ENCODE data around the gene PKIB. TPM values are rescaled to one million over a fixed set of nuclear protein-coding genes. Genes with fewer than 3 reads are reported as not detected.

The PKIB gene
- total RNA-seq, 2 donors from 2014 or later, result 1.1 TPM; not detected in 1

DNA sequence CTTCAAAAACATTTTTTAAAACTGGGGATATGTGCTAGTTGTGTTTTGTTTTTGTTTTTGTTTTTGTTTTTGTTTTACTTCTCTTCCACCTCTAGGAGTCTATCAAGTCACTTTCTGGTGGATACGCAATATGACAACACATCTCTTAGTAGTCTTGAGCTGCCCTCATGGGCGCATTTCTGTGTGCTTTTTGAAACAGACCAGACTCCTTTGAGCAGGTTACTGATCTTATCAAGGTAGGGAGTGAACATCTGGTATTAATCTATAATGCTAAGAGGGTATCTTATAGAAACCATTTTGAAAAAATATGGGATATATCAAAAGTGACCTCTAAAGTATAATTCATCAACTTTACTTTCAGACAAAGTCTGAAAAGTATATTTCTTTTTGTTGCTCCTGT, 56.2 kb downstream of the PKIB start:
- no peak overlapping the region for H3K4me3 Mint-ChIP-seq
- no peak for ATAC-seq (replicated peaks)
- H3K36me3 Mint-ChIP-seq (ENCODE audit: low read depth), result no peaks in the 10 kb centered on the region
- H3K27me3 Mint-ChIP-seq, result peaks cover 7% of the 10 kb centered on the region
- H3K9me3 Mint-ChIP-seq, result no peaks in the 10 kb centered on the region
- H3K4me1 Mint-ChIP-seq, result no peaks in the 10 kb centered on the region
- H3K27ac Mint-ChIP-seq, result no peak overlapping the region

DNA sequence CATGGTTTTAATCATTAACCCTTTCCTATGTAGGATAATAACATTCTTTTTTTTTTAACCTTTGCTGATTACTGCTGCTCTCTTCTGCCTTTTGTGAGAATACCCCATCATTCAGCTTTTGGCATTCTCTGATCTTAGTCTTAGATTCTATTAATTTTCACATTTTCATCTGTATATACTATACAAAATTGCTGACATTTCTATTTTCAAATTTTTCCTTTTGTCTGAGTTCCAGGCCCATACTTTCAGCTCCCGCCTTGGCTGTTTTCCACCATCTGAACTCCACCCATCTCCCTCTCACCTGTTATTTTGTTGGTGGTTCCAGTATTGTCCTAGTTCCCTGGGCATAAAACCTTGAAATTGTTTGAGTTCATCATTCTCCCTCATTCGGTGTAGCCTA, 59.2 kb downstream of the PKIB start:
- no peaks in the 10 kb centered on the region for H3K36me3 Mint-ChIP-seq (ENCODE audit: low read depth)
- H3K27me3 Mint-ChIP-seq, result peaks cover 8% of the 10 kb centered on the region
- no peaks in the 10 kb centered on the region for H3K9me3 Mint-ChIP-seq
- no peak overlapping the region for H3K27ac Mint-ChIP-seq
- ATAC-seq (replicated peaks), result no peak
- H3K4me1 Mint-ChIP-seq, result no peaks in the 10 kb centered on the region
- no peak overlapping the region for H3K4me3 Mint-ChIP-seq

DNA sequence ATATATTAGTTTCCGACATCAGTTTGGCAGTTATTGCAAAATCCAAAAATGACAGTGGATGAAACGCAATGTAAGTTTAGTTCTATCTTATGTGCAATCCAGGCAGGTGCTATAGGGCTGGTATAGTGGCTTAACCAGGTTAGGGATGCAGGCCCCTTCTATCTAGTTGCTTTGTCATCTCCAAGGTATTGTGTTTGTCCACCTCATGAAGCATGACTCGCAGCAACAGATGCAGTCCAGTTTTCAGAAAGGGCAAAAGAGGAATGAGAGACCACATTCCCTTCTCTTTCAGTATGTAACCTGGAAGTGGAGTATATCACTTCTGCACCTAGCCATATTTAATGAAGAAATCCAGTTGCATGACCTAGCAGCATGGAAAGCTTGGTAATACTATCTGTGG, 59.7 kb downstream of the PKIB start:
- H3K36me3 Mint-ChIP-seq (ENCODE audit: low read depth), result no peaks in the 10 kb centered on the region
- no peaks in the 10 kb centered on the region for H3K9me3 Mint-ChIP-seq
- H3K27ac Mint-ChIP-seq, result no peak overlapping the region
- H3K27me3 Mint-ChIP-seq, result peaks cover 8% of the 10 kb centered on the region
- no peak for ATAC-seq (replicated peaks)
- H3K4me1 Mint-ChIP-seq, result no peaks in the 10 kb centered on the region
- no peak overlapping the region for H3K4me3 Mint-ChIP-seq

DNA sequence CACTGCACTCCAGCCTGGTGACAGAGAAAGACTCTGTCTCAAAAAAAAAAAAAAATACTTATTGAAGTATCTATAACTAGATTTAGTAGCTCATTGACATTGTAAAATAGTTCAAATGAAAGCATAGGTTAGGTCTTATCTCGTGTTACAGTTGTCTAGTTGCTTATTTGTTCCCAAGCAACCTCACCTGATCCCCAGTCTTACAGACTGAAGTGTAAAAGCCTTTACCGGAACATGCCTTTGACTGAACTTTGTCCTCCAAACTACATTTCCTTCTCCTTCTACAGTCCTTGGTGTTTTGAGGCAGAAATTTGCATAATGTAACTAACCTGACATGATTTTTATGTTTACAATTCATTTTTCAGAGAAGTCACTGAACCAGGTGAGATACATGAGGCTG, 61.0 kb downstream of the PKIB start:
- no peak for ATAC-seq (replicated peaks)
- H3K4me1 Mint-ChIP-seq, result no peaks in the 10 kb centered on the region
- H3K4me3 Mint-ChIP-seq, result no peak overlapping the region
- peaks cover 8% of the 10 kb centered on the region for H3K27me3 Mint-ChIP-seq
- H3K36me3 Mint-ChIP-seq (ENCODE audit: low read depth), result no peaks in the 10 kb centered on the region
- H3K9me3 Mint-ChIP-seq, result no peaks in the 10 kb centered on the region
- no peak overlapping the region for H3K27ac Mint-ChIP-seq

DNA sequence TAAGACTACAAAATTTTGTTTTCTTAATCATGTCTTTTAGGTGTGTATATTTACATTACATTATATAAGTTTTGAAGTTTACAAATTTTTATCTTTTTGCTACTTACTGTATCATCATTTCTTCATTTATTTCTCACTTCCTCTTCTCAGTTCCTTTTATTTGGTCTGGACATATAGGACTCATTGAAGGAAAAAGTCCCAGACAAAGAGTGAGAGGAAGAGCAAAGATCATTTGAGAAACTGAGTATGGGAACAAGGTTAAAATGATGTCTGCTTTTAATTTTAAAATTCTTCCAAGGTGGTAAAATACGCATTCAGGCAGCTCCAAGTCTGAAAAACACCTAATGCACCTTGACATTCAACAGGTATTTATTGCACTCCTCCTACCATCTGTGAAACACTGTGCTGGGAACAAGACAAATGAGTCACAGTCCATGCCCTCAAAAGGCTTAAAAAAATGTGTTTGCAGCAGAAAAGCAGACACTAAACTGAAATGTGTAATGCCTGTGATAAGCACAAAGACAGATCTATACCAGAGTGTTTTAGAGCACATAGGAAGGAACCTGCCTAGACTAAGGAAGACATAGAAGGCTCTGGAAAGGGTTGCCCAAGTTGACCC, 63.2 kb downstream of the PKIB start:
- Mint-ChIP-seq H3K36me3 (ENCODE audit: low read depth) (no peaks in the 10 kb centered on the region), H3K27me3 (peaks cover 8% of the 10 kb centered on the region), H3K4me1 (no peaks in the 10 kb centered on the region), H3K27ac (no peak overlapping the region), H3K4me3 (no peak overlapping the region), H3K9me3 (no peaks in the 10 kb centered on the region)
- ATAC-seq (replicated peaks), result no peak

DNA sequence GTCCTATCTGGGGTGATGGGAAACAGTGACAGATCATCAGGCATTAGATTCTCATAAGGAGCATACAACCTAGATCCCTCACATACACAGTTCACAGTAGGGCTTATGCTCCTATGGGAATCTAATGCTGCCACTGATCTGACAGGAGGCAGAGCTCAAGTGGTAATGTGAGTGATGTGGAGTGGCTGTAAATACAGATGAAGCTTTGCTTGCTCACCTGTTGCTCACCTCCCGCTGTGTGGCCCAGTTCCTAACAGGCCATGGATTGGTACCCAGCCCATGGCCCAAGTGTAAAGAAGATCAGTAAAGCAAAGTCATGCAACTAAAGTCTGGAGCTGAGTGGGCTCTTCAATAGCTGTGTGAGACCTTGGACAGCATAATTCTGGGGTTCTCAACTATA, 65.9 kb downstream of the PKIB start:
- Mint-ChIP-seq H3K4me1 (no peaks in the 10 kb centered on the region), H3K36me3 (ENCODE audit: low read depth) (no peaks in the 10 kb centered on the region), H3K27ac (no peak overlapping the region), H3K9me3 (no peaks in the 10 kb centered on the region), H3K27me3 (peaks cover 4% of the 10 kb centered on the region), H3K4me3 (no peak overlapping the region)
- ATAC-seq (replicated peaks), result no peak

DNA sequence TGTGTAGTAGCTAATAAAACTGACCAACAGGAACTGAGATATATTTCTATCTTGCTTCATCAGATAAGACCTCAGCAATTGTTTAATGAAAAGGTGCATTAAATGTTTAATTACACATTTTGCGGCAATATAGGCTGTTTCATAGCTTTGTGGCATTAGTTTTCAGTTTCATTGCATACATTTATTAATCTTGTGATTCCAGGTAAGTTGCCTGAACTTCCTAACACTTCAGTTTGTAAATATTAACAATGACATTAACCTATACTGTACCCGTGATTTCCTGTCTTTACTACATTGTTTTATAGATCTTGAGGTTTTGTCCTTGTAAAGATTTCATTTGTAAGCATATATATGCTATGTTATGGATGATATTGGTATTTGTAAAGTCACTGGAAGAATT, 66.5 kb downstream of the PKIB start:
- Mint-ChIP-seq H3K9me3 (no peaks in the 10 kb centered on the region), H3K4me3 (no peak overlapping the region), H3K27me3 (peaks cover 4% of the 10 kb centered on the region), H3K27ac (no peak overlapping the region), H3K4me1 (no peaks in the 10 kb centered on the region), H3K36me3 (ENCODE audit: low read depth) (no peaks in the 10 kb centered on the region)
- no peak for ATAC-seq (replicated peaks)

DNA sequence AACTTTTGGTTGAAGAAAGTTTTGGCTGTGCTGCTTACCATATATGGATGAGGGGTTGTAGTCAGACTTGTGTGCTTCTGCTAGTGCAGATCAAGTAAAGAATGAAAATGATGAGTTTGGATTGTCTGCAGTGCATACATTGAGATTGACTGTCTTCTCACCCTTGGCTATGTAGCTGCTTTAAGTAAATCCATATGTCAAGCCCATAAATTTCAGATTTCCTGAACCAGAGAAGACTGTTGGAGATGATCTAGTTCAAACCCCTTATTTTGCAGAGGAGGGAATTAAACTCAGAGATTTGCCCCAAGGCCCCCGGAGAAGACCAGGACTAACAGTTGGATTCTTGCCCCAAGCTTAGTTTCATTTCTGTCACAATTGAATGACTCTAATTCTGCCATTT, 67.2 kb downstream of the PKIB start:
- no peak for ATAC-seq (replicated peaks)
- H3K4me3 Mint-ChIP-seq, result no peak overlapping the region
- no peaks in the 10 kb centered on the region for H3K36me3 Mint-ChIP-seq (ENCODE audit: low read depth)
- H3K27ac Mint-ChIP-seq, result no peak overlapping the region
- no peaks in the 10 kb centered on the region for H3K4me1 Mint-ChIP-seq
- H3K9me3 Mint-ChIP-seq, result no peaks in the 10 kb centered on the region
- H3K27me3 Mint-ChIP-seq, result peaks cover 4% of the 10 kb centered on the region

DNA sequence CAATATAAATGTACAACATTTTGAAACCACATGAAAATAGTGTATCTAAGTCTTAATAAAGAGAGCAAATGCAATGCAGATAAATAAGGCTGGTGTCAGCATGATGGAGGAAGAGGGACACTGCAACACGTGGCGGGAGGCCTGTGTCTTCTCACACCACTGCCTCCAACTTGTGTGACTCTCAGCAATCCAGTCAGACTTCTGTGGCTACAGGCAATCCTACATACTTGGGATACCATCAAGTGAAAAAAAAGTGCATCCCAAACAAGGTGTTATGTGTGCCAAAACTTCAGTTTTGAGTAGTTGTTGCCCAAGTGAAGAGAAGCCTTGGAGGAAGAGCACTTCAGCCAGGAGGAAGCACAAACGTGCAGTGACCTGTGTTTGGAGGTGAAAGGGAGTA, 68.6 kb downstream of the PKIB start:
- Mint-ChIP-seq H3K9me3 (no peaks in the 10 kb centered on the region), H3K4me3 (no peak overlapping the region), H3K27ac (no peak overlapping the region)

DNA sequence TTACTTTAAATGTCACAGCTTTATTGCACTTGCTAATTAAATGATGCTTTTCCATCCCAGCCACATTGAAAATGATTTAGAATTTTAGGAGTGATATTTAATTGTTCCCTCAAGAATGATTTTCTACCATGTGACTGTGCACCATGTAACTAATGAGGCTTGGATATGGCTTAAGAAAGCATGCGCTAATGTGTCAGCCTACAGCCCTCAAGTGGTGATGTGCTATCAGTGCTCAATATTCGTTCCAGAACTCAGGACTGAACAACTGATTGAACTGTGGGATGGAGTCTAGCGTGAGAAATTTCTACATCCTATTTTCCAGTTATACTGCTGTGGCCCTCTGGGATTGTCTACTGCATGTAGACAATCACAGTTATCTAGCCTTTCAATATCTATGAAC, 71.5 kb downstream of the PKIB start:
- no peak for ATAC-seq (replicated peaks)
- no peak overlapping the region for H3K27ac Mint-ChIP-seq
- no peaks in the 10 kb centered on the region for H3K4me1 Mint-ChIP-seq
- no peaks in the 10 kb centered on the region for H3K9me3 Mint-ChIP-seq
- H3K27me3 Mint-ChIP-seq, result no peaks in the 10 kb centered on the region
- no peak overlapping the region for H3K4me3 Mint-ChIP-seq
- H3K36me3 Mint-ChIP-seq (ENCODE audit: low read depth), result no peaks in the 10 kb centered on the region

More for the DNA sequence above, 68.6 kb downstream of the PKIB start:
- no peak for ATAC-seq (replicated peaks)
- H3K27me3 Mint-ChIP-seq, result peaks cover 2% of the 10 kb centered on the region
- no peaks in the 10 kb centered on the region for H3K36me3 Mint-ChIP-seq (ENCODE audit: low read depth)
- H3K4me1 Mint-ChIP-seq, result no peaks in the 10 kb centered on the region

DNA sequence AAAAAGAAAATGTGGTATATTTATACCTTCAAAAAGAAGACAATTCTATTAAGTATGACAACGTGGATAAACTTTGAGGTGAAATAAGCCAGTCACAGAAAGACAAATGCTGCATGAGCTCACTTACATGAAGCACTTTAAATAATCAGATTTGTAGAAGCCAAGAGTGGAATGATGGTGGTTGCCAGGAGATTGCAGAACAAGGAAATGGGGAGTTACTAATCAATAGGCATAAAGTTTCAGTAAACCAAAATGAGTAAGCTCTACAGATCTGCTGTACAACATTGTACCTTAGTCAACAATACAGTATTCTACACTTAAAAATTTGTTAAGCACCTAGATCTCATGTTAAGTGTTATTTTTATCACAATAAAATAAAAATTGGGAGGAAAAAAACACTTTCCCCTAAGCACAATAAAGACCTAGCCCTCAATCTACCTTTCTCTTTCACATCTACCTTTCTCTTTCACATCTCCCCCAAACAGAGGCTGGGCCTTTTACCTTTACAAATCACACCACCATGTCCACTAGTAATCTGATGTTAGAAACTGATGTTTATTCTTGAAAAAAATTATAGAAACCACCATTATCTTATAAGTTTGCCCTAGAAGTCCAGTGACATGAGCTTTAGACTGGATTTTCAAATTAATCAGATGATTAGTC, 73.9 kb downstream of the PKIB start:
- no peak for ATAC-seq (replicated peaks)
- H3K36me3 Mint-ChIP-seq (ENCODE audit: low read depth), result no peaks in the 10 kb centered on the region
- no peak overlapping the region for H3K27ac Mint-ChIP-seq
- H3K9me3 Mint-ChIP-seq, result peaks cover 1% of the 10 kb centered on the region
- no peak overlapping the region for H3K4me3 Mint-ChIP-seq
- H3K4me1 Mint-ChIP-seq, result no peaks in the 10 kb centered on the region
- no peaks in the 10 kb centered on the region for H3K27me3 Mint-ChIP-seq

DNA sequence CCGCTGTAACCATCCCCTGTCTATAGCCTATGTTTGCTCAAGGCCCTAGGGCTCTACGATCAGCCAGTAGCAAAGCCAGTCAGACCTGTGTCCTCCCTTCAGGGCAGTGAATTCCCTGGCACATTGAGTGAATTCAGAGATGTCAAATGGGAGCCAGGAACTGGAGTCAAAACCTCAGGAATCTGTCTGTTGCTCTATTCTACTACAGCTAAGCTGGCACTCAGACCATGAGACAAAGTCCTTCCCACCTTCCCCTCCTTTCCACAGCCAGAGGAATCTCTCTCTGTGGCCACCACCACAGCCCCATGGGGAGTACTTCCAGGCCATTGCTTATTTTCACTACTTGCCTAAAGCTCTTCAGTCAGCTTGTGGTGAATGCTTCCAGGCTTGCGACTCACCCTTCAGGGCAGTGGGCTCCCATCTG, 82.0 kb downstream of the PKIB start:
- ATAC-seq (replicated peaks), result no peak
- Mint-ChIP-seq H3K4me1 (no peaks in the 10 kb centered on the region), H3K27ac (no peak overlapping the region), H3K36me3 (ENCODE audit: low read depth) (no peaks in the 10 kb centered on the region), H3K9me3 (peaks cover 8% of the 10 kb centered on the region), H3K27me3 (peaks cover 10% of the 10 kb centered on the region), H3K4me3 (no peak overlapping the region)

DNA sequence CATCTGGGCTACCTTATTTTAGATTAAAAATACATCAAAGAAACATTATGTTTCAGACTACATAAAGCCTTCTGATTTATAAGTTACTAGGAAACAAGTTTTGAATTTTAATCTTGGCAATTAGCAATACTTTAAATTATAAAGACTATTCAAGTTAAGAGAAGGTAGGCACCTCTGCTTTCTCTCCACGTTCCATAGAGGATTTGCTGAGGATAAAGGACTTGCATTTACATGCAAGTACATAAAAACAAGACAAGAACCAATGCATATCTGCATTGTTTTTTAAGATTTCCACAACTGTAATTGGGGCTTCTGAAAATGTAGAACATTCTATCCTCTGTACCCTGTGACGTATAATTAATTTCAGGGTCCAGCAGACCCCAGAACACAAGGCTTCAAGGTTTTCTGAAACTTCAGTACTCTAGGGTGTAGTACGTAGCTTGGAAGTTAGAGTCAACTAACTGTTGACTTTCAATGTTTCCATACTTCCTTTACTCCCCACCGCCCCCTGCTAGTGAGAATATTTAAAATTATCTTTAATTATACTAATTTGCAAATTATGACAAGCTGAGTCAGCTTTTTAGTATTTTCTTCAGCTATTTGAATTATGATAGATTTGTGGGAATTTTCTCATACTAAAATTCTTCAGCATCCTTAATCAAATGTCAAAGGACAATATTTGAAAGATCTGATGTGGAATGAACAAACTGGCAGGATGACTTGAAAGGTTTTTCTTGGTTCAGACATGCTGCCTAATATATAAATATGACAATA, 82.8 kb downstream of the PKIB start:
- no peak overlapping the region for H3K4me3 Mint-ChIP-seq
- no peak overlapping the region for H3K27ac Mint-ChIP-seq
- ATAC-seq (replicated peaks), result no peak
- no peaks in the 10 kb centered on the region for H3K36me3 Mint-ChIP-seq (ENCODE audit: low read depth)
- H3K27me3 Mint-ChIP-seq, result peaks cover 10% of the 10 kb centered on the region
- H3K4me1 Mint-ChIP-seq, result no peaks in the 10 kb centered on the region
- H3K9me3 Mint-ChIP-seq, result peaks cover 8% of the 10 kb centered on the region

DNA sequence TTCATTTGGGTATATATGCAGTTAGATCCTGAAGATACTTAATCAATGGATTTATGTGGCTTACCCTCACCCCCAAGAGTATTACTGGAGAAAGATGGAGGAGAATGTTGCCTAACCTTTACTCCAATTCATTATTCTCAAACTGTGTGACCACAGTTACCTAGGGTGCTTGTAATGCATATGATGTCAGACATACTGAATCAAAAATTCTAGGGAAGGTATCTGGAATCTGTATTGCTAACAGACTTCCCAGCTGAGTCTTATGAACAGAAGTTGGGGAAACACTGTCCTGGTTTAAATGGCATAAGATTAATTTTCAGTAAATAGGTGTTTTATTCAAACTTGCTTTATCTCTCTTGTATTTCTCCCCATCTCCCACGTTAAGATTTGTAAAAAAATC, 83.9 kb downstream of the PKIB start:
- Mint-ChIP-seq H3K27me3 (peaks cover 10% of the 10 kb centered on the region), H3K4me3 (no peak overlapping the region)

DNA sequence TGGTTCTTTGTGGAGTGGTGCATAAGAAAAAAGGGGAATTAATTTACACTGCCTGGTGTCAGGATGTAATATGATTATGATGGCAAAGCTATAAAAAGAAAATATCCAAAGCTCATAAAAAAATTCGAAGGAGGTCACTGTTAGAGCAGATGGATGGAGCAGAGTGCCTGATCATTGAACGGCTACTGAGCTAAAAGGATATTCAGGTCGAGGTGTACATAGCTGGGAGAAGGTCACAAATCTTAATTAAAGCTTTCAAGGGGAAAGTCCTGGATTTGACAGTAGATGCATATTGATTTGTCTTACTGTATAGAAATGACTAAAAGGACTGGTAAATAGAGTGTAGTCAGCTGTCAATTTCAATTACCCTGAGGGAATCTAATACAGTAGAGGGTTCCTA, 84.4 kb downstream of the PKIB start:
- no peaks in the 10 kb centered on the region for H3K4me1 Mint-ChIP-seq
- H3K4me3 Mint-ChIP-seq, result no peak overlapping the region
- no peaks in the 10 kb centered on the region for H3K36me3 Mint-ChIP-seq (ENCODE audit: low read depth)
- H3K27ac Mint-ChIP-seq, result no peak overlapping the region
- peaks cover 10% of the 10 kb centered on the region for H3K27me3 Mint-ChIP-seq
- ATAC-seq (replicated peaks), result no peak
- H3K9me3 Mint-ChIP-seq, result peaks cover 4% of the 10 kb centered on the region

More for the DNA sequence above, 83.9 kb downstream of the PKIB start:
- H3K4me1 Mint-ChIP-seq, result no peaks in the 10 kb centered on the region
- no peak overlapping the region for H3K27ac Mint-ChIP-seq
- peaks cover 7% of the 10 kb centered on the region for H3K9me3 Mint-ChIP-seq
- H3K36me3 Mint-ChIP-seq (ENCODE audit: low read depth), result no peaks in the 10 kb centered on the region
- no peak for ATAC-seq (replicated peaks)
